CD4-positive, alpha-beta T cell treated with Interleukin-21 for 1 hour (primary cell): ENCODE measurements around the gene PTPDC1.
"Not testable (repeated sequence)": the region's sequence is repeated elsewhere in the genome, so short reads cannot be mapped to it uniquely, and the experiment has no call there.

ENCODE experiments used
- DNase-seq: peaks from one replicate; pipeline ENCODE4 v3.0.0-alpha.2; 2020

Gene PTPDC1

DNA sequence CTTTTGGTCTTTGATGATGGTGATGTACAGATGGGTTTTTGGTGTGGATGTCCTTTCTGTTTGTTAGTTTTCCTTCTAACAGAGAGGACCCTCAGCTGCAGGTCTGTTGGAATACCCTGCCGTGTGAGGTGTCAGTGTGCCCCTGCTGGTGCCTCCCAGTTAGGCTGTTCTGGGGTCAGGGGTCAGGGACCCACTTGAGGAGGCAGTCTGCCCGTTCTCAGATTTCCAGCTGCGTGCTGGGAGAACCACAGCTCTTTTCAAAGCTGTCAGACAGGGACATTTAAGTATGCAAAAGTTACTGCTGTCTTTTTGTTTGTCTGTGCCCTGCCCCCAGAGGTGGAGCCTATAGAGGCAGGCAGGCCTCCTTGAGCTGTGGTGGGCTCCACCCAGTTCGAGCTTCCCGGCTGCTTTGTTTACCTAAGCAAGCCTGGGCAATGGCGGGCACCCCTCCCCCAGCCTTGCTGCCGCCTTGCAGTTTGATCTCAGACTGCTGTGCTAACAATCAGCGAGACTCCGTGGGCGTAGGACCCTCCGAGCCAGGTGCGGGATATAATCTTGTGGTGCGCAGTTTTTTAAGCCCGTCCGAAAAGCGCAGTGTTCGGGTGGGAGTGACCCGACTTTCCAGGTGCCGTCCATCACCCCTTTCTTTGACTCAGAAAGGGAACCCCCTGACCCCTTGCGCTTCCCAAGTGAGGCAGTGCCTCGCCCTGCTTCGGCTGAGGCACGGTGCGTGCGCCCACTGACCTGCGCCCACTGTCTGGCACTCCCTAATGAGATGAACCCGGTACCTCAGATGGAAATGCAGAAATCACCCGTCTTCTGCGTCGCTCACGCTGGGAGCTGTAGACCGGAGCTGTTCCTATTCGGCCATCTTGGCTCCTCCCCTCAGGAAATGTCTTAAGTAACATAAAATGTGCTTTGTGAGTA lies 10.2 kb downstream of the PTPDC1 start:
- DNase-seq = not testable (repeated sequence)

DNA sequence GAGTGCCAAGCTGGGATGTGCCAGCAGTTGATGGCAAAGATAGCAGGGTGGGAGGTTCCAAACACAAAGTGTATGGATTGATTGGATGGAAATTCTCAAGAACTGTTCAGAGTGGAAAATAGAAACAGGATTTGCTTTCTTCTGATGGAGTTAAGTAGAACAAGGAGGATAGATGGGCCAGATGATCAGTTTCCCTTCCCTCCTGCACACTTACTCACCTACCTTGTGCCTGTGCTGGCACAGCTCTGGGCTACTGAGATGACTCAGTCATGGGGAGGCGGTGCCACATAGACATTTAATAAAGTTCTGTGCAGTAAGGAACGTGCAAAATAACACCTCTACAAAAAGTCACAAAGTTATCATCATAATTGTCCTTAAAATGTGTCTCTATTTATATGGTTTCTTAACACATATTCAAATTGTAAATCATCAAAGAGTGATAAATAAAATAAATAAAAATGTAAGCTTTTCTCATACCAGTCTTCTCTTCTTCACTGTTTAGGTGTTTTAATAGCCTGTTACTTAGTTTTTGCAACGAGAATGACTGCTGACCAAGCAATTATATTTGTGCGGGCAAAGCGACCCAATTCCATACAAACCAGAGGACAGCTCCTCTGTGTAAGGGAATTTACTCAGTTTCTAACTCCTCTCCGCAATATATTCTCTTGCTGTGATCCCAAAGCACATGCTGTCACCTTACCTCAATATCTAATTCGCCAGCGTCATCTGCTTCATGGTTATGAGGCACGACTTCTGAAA lies 12.7 kb downstream of the PTPDC1 start:
- no peak for DNase-seq

DNA sequence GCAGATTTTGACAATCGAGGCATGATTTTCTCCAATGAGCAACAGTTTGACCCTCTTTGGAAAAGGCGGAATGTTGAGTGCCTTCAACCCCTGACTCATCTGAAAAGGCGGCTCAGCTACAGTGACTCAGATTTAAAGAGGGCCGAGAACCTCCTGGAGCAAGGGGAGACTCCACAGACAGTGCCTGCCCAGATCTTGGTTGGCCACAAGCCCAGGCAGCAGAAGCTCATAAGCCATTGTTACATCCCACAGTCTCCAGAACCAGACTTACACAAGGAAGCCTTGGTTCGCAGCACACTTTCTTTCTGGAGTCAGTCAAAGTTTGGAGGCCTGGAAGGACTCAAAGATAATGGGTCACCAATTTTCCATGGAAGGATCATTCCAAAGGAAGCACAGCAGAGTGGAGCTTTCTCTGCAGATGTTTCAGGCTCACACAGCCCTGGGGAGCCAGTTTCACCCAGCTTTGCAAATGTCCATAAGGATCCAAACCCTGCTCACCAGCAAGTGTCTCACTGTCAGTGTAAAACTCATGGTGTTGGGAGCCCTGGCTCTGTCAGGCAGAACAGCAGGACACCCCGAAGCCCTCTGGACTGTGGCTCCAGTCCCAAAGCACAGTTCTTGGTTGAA lies 13.6 kb downstream of the PTPDC1 start:
- DNase-seq = no peak

DNA sequence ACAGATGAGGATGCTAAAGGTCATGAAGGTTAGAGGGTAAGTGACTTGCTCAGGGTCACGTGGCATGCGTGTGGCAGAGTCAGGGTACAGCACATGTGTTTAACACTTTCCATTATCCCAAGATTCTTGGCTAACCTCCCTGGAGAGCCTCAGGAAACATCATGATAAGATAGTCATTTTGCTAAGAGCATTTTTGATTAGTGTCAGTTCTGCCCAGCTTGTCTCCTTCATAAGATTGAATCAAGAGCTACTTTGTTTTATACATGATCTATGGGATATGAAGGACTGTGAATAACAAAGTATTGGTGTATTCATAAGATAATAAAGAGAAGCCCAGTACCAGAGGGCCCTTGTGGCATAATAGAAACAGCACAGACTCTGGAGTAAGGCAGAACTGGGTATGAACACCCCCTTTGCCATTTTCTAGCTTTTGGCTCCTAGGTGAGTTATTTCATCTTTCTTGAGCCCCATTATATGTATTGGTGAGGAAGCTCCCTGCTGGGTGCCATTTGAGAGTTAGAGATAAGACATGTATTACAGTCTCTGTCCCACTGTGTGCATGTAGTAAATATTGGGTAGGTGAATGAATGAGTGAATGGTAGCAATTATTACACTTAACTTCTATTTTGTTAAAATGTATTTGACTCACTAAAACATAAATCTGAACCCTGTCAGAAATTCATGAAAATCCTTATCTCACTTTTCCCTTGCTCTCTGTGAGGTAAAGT lies 16.1 kb downstream of the PTPDC1 start:
- DNase-seq = no peak

DNA sequence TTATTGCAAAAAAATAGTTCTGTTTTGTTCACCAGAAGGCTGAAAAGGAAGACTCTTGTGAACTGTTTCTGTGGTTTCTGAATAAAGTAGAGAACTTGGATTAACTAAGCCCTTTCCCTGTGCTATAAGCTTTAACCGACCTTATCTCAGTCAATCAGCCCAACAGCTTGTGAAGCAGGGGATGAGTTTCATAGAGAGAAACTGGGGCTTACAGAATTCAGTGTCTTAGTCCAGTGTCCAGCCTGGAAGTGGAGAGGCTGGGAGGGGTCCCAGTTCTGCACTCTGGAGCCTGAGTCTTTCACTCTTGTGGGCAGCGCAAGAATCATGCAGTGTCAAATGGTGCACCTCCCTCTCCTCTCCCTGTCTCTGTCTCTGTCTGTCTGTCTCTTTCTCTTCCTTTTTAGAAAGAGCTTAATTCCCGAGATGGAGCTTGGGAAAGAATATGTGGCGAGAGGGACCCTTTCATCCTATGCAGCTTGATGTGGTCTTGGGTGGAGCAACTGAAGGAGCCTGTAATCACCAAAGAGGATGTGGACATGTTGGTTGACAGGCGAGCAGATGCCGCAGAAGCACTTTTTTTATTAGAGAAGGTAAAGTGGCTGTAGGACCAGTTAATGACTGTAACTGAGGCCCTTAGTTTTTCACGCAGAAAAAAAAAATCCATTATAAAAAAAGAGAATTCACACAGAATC lies 17.0 kb downstream of the PTPDC1 start:
- no peak for DNase-seq

DNA sequence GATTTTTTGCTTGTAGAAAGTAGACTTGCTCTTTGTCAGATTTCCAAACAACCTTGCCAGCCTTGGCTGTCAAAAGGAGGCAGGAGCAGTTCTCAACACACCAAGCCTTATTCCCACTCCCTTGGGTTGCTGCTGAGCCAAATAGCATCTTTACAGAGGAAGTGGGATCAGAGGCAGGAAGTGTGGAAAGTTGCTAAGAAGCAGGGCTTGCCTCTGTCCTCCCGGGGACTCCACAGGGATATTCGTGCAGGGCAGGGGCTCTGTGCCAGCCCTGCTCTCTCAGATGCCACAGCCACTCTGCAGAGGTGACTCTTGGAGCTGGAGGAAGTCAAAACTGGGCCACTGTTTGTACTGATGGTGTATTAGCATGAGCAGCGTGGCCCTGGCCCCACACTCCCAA lies 24.3 kb downstream of the PTPDC1 start:
- no peak for DNase-seq

DNA sequence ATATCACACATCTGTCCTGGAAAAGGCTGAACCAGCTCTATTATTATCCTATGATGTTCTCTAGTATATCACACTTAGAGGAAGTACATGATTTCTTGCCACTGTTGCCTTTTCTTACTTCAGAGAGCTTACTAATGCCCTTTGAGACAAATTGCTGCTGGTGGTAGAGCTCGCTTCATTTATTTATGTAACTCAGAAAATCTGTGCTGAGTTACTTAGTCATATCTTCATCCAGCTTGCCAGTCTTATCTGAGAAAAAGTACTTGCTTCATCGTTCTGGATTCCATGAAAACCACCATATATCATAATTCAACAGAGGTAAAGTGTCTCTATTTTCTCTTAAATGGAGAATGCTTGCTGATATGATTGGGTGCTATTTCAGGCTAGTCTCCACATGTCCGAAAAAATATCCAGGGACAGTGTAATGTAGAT lies 26.6 kb downstream of the PTPDC1 start:
- no peak for DNase-seq

DNA sequence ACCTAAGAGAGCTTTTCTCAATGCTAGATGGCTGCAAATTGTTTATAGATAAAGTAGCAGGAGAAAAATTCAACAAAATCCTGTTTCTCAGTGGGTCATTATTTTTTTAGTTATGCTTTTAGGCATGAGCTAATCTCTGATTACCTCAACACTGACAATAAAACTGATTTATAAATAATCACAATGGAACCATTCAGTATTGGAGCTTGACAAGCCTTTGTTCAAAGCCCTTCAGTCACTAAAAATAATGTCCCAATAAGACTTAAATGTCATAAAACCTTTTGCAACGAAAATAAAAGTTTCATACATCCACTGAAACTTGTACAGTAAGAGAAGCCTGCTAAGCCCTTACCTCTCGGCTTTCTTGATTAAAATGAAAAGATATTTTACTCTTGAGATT lies 27.2 kb downstream of the PTPDC1 start:
- DNase-seq = no peak

DNA sequence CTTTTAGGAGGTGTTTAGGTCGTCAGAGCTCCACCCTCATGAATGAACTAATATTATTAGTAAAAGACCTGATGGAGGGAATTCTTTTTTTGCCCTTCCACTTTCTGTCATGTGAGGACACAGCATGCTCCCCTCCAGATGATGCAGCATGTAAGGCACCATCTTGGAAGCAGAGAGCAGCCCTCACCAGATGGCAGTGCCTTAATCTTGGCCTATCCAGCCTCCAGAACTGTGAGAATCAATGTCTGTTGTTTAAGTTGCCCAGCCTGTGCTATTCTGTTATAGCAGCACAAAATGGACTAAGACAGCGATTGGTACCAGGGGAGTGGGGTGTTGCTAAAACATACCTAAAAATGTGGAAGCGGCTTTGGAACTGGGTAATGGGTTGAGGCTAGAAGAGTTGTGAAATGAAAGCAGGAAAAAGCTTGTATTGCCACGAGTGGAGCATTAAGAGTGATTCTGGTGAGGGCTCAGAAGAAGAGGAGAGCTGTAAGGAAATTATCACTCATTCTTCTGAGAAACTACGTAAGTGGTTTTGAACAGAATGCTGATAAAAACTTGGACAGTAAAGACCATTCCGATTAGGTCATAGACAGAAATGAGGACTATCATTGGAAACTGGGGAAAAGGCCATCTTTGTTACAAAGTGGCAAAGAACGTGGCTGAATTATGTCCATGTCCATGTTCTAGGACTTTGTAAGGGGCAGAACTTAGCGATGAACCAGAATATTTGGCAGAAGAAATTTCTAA lies 28.6 kb downstream of the PTPDC1 start:
- no peak for DNase-seq

DNA sequence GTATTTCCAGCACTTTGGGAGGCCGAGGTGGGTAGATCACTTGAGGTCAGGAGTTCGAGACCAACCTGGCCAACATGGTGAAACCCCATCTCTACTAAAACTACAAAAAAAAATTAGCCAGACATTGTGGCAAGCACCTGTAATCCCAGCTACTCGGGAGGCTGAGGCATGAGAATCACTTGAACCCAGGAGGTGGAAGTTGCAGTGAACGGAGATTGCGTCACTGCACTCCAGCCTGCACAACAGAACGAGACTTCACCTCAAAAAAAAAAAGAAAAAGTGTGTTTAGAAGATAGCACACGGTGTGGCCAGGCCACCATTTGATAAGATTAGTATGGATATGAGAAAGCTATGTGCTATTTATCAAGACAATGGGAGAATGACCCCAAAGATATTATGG lies 35.8 kb downstream of the PTPDC1 start:
- not testable (repeated sequence) for DNase-seq

DNA sequence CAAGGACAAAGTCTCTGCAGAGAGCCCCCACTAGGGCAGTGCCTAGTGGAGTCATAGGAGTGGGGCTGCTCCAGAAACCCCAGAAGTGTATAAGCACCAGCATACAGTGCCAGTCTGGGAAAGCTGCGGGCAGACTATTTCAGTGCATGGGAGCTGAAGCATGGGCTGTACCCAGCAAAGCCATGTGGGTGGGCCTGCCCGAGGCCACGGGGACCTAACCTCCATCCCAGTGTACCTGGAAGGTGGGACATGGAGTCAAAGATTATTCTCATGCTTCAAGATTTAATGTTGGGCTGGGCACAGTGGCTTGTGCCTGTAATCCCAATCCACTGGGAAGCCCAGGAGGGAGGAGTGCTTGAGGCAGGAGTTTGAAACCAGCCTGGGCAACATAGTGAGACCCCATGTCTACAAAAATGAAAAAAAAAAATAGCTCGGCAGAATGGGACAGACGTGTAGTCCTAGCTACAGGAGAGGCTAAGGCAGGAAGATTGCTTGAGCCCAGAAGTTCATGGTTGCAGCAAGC lies 36.7 kb downstream of the PTPDC1 start:
- DNase-seq = no peak

DNA sequence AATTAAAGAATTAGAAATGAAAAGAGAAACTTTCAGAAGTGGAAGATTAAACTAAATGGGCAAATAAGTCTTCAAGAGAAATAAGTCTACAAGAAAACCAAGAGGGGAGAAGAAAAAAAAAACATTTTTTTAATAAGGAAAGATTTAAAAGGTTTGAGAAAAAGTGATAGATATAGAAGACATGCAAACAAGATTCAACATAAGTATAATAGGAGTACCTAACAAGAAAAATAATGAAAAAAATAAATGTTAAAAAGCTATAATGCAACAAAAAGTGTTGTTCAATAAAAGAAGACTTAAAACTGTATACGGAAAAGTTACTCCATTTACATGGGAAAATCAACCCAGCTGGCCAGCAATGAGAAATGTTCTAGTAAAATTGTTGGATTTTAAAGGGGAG lies 42.6 kb downstream of the PTPDC1 start:
- no peak for DNase-seq

DNA sequence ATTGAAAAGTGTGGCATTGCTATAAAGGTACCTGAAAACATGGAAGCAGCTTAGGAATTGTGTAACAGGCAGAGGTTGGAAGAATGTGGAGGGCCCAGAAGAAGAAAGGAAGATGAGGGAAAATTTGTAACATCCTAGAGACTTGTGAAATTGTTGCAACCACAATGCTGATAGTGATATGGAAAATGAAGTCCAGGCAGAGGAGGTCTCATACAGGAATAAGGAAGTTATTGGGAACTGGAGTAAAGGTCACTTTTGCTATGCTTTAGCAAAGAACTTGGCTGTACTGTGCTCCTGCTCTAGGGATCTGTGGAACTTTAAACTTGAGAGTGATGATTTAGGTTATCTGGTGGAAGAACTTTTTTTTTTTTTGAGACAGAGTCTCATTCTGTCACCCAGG lies 43.5 kb downstream of the PTPDC1 start:
- no peak for DNase-seq

DNA sequence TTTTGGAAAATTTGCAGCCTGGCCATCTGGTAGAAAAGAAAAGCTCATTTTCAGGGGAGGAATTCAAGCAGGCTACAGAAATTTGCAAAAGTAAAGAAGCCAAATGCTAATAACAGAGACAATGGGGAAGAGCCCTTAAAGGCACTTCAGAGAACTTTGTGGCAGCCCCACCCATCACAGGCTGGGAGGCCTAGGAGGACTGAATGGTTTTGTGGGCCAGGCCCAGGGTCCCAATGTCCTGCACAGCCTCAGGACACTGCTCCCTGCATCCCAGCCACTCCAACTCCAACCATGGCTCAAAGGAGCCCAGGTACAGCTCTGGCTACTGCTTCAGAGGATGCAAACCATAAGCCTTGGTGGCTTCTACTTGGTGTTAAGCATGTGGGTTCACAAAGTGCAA lies 44.3 kb downstream of the PTPDC1 start:
- DNase-seq = no peak

DNA sequence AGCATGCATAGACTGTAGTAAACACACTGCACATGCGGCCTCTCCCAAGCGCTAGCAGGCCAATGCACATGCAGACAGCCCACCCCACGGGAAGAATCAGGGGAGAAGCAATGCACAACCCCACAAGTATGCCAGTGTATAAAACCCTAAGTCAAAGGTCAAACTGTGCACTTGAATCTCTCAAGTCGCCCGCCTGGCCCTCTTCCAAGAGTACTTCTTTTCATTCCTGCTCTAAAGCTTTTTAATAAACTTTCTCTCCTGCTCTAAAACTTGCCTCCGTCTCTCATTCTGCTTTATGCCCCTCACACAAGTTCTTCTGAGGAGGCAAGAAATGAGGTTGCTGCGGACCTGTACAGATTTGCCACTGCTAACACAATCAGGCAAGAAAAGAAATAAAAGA lies 50.4 kb downstream of the PTPDC1 start:
- no peak for DNase-seq

DNA sequence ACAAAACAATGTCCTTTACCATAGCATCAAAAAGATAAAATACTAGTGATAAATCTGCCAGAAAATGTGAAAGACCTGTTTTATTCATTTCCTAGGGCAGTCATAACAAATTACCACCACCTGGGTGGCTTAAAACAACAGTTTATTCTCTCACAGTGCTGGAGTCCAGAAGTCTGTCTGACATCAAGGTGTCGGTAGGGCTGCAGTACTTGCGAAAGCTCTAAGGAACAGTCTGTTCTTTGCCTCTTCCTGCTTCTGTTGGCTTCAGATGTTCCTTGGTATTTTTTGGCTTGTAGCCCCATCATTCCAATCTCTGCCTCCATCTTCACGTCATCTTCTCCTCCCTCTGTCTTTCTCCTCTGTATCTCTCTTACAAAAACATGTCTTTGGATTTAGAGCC lies 51.0 kb downstream of the PTPDC1 start:
- DNase-seq = no peak

DNA sequence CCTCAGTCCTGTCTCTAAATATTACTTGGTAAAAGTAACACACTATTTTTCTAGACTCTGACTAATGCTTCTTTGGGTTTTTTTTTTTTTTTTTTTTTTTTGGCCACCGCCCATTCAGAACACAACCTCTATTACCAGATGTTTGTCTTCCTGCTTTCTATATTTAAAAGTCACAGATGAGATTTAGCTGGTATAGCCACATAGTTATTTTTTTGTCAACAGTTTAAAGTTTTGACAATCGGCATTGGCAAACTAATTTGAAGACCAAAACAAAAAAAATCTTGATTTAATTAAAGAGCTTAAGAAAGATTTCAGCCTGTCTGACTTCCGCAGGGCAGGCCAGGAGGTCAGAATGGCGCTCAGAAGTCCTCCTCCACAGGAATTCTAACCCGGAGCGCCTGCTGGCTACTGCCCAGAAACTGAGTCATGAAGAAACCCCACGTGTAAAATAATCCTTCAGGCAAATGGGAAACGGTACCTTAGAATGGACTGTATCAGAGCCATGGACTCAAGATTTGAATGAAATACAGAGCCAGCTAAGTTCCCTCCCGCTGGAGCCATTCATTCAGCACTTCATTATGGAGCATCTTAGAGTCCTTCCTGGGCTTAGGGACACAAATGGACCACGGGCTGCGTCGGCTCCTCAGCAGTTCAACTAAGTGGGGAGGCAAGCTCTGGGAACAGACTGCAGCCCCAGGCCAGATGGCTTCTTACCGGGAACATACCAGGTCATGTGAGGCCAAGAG lies 55.6 kb downstream of the PTPDC1 start:
- DNase-seq = no peak

DNA sequence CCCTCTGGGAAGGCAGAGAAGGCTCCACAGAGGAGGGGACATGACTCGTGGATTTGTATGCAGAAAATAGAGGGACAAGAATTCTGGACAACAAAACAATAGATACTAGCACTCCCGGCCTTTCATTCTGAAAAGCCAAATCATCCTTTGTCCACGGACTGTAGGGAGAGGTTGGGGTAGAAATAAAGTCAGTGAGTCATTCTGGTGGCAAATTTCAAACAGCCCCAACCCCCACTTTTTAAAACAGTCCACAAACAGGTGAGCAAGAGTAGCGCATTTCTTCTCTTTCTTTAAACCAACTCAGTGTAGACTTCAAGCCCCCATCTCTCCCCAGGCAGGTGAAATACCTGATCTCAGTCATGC lies 56.1 kb downstream of the PTPDC1 start:
- no peak for DNase-seq

DNA sequence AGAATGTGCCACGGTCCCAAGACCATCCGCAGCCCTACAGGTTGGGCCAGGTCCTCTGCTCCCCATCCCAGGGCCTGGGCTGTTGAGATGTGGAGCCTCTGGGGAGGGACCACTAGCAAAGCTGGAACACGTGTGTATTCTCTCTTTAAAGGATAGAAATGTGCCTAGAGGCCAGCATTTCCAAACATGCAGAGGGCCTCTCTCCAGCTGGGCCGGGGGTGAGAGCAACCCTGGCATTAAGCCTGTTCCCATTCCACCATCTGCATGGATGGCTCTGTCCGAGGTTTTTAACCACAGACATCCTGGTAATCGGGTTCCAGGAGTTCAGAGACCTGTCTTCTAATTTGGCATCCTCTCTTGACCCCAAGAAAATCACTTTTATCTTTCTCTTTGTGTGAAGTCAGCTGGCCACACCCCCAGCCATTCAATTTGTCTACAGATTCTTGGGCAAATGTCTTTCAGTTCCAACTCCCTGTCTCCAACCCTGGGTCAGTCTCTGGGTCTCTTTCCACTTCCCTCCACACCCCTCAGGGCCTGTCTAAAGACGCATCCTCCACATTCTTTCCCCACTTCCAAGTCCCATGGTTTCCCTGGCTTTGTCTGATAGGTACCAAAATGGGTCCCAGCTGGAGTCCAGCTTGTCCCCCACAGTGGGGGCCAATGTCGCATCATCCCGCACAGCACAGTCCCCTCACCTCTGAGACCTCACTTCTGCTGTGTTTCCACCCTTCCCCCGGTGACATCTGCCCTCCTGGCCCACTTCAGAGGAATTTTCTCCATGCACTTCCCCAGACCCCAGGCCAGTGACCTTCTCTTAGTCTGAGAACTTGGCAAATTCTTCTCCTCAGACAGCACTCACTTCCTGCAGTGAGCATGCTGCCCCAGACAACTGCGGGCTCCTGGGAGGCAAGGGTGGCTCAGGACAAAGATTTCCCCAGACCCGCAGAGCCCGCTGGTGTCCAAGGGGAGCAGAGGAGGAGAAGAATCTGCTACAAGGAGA lies 56.8 kb downstream of the PTPDC1 start:
- no peak for DNase-seq
